GM18511 (cell line): ENCODE results near the gene SLC6A6.

Experiments
- ATAC-seq: cut with Tn5 transposase; IDR thresholded peaks from one replicate; pipeline ENCODE4 v1.9.1; 2021; ENCODE audit warnings: mild to moderate bottlenecking, moderate library complexity; ENCODE audit not compliant: unreplicated experiment

SLC6A6 gene

GRCh38 chr3:14371573-14372474 is 30.6 kb upstream of the SLC6A6 start:
- peak; percentile 90 for ATAC-seq

- ATAC-seq, result no peak
These were observed 29.8 kb upstream of the SLC6A6 start for GRCh38 chr3:14372587-14372986.

- ATAC-seq, result no peak
These were observed 28.5 kb upstream of the SLC6A6 start for GRCh38 chr3:14373753-14374376.

- no peak for ATAC-seq
These were observed 27.9 kb upstream of the SLC6A6 start for GRCh38 chr3:14374444-14374883.

GRCh38 chr3:14375192-14375591 is 27.2 kb upstream of the SLC6A6 start:
- no peak for ATAC-seq

GRCh38 chr3:14376348-14377043 is 25.9 kb upstream of the SLC6A6 start:
- ATAC-seq, result no peak

GRCh38 chr3:14377044-14377837 is 25.2 kb upstream of the SLC6A6 start:
- ATAC-seq, result peak; percentile 10

GRCh38 chr3:14377838-14378169 is 24.6 kb upstream of the SLC6A6 start:
- peak; percentile 80 for ATAC-seq

GRCh38 chr3:14378415-14378814 is 24.0 kb upstream of the SLC6A6 start:
- no peak for ATAC-seq

GRCh38 chr3:14379843-14380242 is 22.6 kb upstream of the SLC6A6 start:
- no peak for ATAC-seq

- ATAC-seq, result no peak
These were observed 16.2 kb upstream of the SLC6A6 start for GRCh38 chr3:14386254-14386653.

GRCh38 chr3:14388201-14388600 is 14.2 kb upstream of the SLC6A6 start:
- no peak for ATAC-seq

GRCh38 chr3:14389166-14389606 is 13.2 kb upstream of the SLC6A6 start:
- no peak for ATAC-seq

GRCh38 chr3:14389716-14390115 is 12.7 kb upstream of the SLC6A6 start:
- ATAC-seq, result no peak

GRCh38 chr3:14391033-14391432 is 11.4 kb upstream of the SLC6A6 start:
- ATAC-seq, result no peak

- no peak for ATAC-seq
These were observed 10.2 kb upstream of the SLC6A6 start for GRCh38 chr3:14392231-14392630.

GRCh38 chr3:14392803-14393319 is 9.5 kb upstream of the SLC6A6 start:
- no peak for ATAC-seq

- no peak for ATAC-seq
These were observed 8.8 kb upstream of the SLC6A6 start for GRCh38 chr3:14393440-14394106.

GRCh38 chr3:14396031-14396692 is 6.2 kb upstream of the SLC6A6 start:
- ATAC-seq, result no peak

GRCh38 chr3:14397046-14397445 is 5.4 kb upstream of the SLC6A6 start:
- no peak for ATAC-seq
